ENCODE measurements around the gene PRR18. TPM values are rescaled to one million over a fixed set of nuclear protein-coding genes. Genes with fewer than 3 reads are reported as not detected.

Gene PRR18
- not detected for total RNA-seq

- peaks cover 0 to 18% of the 10 kb centered on the region in 2 donors for H3K4me1 ChIP-seq
- no peak for TF ChIP-seq CTCF (IDR thresholded peaks at IDR 0.05)
- H3K9me3 ChIP-seq, result no peaks in the 10 kb centered on the region
- peak within 1 kb of the TSS; percentile 28 to 53 for H3K4me3 ChIP-seq
- DNase-seq (ENCODE audit: low spot score), result no peak
- no peak within 1 kb of the TSS for H3K27ac ChIP-seq
- peaks cover 0 to 20% of the 10 kb centered on the region in 2 donors for H3K27me3 ChIP-seq
- no peaks in the 10 kb centered on the region for H3K36me3 ChIP-seq
Measured at GRCh38 chr6:166308033-166308768, at the start of gene PRR18. TSS of gene PRR18 (minus strand) at chr6:166308392. CDS start at chr6:166308142, 250 bp downstream.

GRCh38 chr6:166355552-166355951 lies 47.4 kb upstream of the PRR18 start:
- DNase-seq (ENCODE audit: low spot score), result no peak

GRCh38 chr6:166354965-166355364 lies 46.8 kb upstream of the PRR18 start:
- DNase-seq (ENCODE audit: low spot score), result no peak
- Histone ChIP-seq H3K27ac (no peak overlapping the region), H3K9me3 (no peaks in the 10 kb centered on the region), H3K4me1 (no peaks in the 10 kb centered on the region), H3K36me3 (no peaks in the 10 kb centered on the region), H3K27me3 (no peaks in the 10 kb centered on the region), H3K4me3 (no peak overlapping the region)
- TF ChIP-seq CTCF (IDR thresholded peaks at IDR 0.05), result no peak

More at GRCh38 chr6:166355552-166355951, 47.4 kb upstream of the PRR18 start:
- Histone ChIP-seq H3K27ac (no peak overlapping the region), H3K4me1 (no peaks in the 10 kb centered on the region), H3K9me3 (no peaks in the 10 kb centered on the region), H3K4me3 (no peak overlapping the region), H3K36me3 (no peaks in the 10 kb centered on the region), H3K27me3 (no peaks in the 10 kb centered on the region)
- TF ChIP-seq CTCF (IDR thresholded peaks at IDR 0.05), result no peak

- Histone ChIP-seq H3K9me3 (no peaks in the 10 kb centered on the region), H3K27me3 (no peaks in the 10 kb centered on the region), H3K4me3 (no peak overlapping the region), H3K4me1 (no peaks in the 10 kb centered on the region), H3K27ac (no peak overlapping the region), H3K36me3 (no peaks in the 10 kb centered on the region)
- DNase-seq (ENCODE audit: low spot score), result no peak
- no peak for TF ChIP-seq CTCF (IDR thresholded peaks at IDR 0.05)
Measured at GRCh38 chr6:166354143-166354542, 46.0 kb upstream of the PRR18 start.

GRCh38 chr6:166353507-166353906 lies 45.3 kb upstream of the PRR18 start:
- H3K27me3 ChIP-seq, result no peaks in the 10 kb centered on the region
- no peak overlapping the region for H3K4me3 ChIP-seq
- no peaks in the 10 kb centered on the region for H3K9me3 ChIP-seq
- H3K4me1 ChIP-seq, result no peaks in the 10 kb centered on the region
- DNase-seq (ENCODE audit: low spot score), result no peak
- no peak for TF ChIP-seq CTCF (IDR thresholded peaks at IDR 0.05)
- H3K27ac ChIP-seq, result no peak overlapping the region
- no peaks in the 10 kb centered on the region for H3K36me3 ChIP-seq

- no peaks in the 10 kb centered on the region for H3K4me1 ChIP-seq
- no peak overlapping the region for H3K4me3 ChIP-seq
- DNase-seq (ENCODE audit: low spot score), result no peak
- no peak overlapping the region for H3K27ac ChIP-seq
- no peaks in the 10 kb centered on the region for H3K9me3 ChIP-seq
- H3K36me3 ChIP-seq, result no peaks in the 10 kb centered on the region
- no peaks in the 10 kb centered on the region for H3K27me3 ChIP-seq
- TF ChIP-seq CTCF (IDR thresholded peaks at IDR 0.05), result no peak
Measured at GRCh38 chr6:166352923-166353322, 44.7 kb upstream of the PRR18 start.

Measured in right atrium auricular region (tissue), 2 donors.